SHP77 (cell line): Measurements from ENCODE around the gene RAI1.

Experiments used
- DNase-seq, 2 experiments: peaks; one replicate each; lab custom pipeline; 2025; lab: John Stamatoyannopoulos, UW

RAI1 gene

GRCh38 chr17:17718251-17718650 is 37.0 kb downstream of the RAI1 start:
- no peak for DNase-seq

DNA sequence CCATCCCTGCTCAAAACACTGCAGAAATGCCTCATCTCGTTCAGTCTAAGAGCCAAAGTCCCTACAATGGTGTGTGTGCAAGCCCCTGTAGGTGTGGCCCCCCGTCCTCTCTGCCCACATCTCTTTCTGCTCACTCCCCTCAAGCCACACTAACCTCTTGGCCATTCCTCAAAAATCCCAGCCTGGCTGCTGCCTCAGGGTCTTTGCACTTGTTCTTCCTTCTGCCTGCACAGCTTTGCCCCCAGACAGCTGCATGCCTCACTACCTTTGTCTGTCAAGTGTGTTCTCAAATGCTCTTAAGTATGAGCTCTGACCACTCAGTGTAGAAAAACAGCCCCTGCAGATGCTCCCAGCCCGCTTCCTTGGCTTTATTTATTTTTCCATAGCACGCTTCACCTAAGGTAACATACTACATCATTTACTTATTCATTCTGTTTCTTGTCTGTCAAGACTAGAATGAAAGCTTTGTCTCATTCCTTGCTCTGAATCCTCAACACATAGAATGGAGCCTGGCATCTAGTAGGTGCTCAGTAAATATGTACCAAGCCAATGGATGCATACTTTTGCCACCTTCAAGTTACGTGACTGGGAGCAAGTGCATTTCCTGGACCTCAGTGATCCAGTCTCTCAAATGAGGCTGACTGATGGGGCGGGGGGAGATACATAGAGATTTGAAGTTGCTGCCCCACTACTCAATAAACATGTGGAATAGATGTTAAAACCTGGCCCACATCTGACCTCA is 38.1 kb downstream of the RAI1 start:
- no peak for DNase-seq

DNA sequence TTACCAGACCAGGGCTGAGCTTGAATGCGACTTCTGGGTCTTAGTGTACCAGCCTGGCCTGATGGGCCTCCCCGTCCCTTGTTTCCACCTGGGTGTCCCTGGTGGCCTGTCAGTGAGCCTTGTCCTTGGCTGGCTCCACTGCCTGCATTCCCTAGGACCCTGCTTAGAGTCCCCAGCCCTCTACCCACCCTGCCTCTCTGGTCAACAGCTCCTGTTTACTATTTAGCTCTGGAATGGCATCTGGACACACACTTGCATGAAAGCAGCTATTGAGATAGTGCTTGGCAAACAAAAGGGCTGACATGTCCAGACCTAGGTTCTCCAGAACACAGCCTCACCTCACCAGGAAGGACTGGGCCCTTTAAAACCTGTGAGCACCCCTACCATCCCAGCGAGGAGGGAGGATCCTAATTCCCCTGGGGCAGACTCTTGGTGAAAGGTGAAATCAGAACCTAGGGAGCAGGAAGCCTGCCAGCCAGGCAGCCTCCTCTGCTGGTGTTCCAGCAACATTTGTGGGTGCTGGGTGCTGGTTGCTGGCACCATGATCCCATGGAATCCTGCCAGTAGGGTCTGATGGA is 38.8 kb downstream of the RAI1 start:
- DNase-seq, result no peak

DNA sequence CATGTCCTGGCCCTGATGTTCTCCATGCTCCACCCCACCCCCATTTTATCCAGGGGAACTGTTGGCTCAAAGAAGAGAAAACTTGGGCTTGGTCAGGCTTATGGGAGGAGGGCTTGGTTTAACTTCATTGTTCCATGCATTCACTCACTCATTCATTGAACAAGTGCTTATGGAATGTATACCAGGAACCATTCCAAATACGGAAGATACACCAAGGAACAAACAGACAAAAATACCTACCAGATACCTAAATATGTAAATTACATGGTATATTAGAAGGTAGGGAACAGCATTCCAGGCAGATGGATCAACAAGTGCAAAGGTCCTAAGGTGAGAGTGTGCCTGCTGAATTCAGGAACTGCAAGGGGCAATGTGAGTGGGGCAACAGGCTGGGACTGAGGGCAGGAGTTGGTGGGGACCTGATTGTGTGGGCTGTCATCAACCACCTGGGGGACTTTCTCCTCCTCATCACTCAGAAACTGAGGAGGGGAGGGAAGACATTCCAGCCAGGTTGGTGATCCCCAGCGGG is 39.9 kb downstream of the RAI1 start:
- DNase-seq, result no peak

DNA sequence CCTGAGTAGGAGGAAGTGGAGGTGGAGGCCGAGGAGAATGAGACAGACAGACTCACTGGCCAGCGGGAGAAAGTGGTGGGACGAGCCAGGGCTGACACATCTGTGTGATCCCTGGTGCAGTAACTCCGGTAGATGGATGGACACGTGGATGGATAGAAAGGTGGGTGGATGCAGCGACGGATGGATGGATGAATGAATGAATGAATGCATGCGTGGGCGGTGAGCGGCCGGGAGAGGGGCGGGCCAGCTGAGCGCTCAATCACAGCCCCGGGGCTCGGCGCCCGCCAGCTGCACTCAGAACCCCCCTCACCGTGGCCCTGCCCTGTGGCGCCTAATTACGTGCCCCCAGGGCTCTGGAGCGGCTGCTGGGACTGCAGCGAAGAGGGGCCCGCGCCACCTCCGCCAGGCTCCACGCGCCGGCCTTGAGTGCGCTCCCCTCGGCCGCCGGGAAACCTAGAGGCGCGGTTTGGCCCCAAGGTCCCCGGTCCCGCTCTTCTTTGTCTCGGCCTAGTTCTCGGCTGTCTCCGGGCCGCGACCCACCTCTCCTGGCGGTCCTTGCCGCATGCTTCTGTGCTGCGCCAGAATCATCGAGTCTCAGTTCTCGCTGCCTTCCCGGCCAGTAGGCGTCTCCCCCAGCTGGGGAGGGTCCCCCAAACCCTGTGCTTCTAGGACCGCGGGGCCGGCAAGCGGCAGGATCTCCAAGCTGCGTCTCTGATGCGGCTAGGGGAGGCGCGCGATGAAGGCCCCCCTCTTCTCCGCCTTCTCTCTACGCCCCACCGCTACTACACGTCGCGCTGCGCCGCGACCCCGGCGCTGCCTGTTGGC is 41.0 kb downstream of the RAI1 start:
- no peak for DNase-seq

GRCh38 chr17:17722906-17723353 is 41.7 kb downstream of the RAI1 start:
- DNase-seq, result no peak

GRCh38 chr17:17723354-17724261 is 42.4 kb downstream of the RAI1 start:
- no peak for DNase-seq

DNA sequence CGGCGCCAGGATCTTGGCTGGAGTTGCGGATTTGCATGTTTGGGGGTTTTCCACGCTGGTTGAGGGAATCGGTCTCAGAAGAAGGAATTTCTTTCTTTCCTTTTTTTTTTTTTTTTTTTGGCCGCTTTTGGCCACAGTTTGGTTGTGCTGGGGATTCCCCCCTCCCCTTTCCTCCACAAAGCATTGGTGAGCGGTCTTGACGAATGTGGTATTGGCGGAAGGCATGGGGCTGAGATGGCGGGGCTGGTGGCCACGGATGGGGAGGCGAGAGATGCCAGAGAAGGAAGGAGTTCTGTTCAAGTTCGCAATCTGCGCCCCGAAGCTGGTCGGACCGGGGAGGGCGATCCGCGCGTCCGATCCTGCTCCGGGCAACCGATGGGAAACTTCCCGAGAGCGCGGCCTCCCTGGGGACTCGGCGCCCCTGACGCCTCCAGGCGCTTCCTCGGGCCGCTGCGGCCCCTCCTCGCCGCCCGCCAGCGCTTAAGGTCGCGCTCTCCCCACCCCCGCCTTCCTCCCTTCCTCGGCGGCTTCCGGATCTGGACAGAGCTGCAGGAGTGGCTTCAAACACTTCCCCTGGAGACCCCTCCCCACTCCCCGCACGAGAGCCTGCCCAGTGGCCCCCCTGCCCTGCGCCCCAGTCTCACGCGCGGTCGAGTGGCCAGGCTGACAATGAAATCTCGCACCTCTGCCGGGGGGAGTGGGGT is 43.2 kb downstream of the RAI1 start:
- DNase-seq, result no peak

GRCh38 chr17:17725011-17725751 is 43.9 kb downstream of the RAI1 start:
- no peak for DNase-seq

DNA sequence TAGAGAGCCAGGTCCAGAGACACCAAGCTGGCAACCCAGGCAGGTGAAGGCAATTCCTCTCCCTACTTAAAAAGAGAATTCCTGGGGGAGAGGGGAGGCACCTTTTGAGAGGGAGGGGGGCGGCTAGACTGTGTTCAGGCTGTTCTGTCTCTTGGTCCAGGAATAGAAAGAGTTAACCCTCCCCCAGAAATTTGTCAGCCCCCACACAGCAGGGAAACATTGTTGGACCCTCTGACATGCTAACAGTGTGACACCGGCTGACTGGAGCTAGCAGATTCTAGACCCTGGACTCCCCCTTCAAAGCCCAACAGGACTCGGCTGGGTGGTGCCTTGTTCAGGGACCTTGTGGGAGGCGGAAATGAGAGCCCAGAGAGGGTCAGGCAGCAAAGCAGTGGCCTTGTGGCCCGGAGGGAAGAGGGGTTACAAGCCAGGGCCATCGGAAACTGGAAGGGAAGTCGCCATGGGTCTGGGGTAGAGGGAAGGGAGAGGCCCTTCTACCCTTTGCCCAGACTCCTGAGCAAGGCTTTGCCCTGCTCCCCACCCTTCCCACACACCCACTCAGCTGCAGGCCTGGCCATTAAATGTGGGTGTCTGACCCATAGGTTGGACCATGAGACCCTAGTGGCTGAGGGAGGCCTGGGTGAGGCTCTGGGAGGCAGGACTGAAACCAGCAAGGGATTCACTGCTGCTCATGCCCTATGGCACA is 44.6 kb downstream of the RAI1 start:
- no peak for DNase-seq

GRCh38 chr17:17726458-17727060 is 45.3 kb downstream of the RAI1 start:
- DNase-seq, result no peak

DNA sequence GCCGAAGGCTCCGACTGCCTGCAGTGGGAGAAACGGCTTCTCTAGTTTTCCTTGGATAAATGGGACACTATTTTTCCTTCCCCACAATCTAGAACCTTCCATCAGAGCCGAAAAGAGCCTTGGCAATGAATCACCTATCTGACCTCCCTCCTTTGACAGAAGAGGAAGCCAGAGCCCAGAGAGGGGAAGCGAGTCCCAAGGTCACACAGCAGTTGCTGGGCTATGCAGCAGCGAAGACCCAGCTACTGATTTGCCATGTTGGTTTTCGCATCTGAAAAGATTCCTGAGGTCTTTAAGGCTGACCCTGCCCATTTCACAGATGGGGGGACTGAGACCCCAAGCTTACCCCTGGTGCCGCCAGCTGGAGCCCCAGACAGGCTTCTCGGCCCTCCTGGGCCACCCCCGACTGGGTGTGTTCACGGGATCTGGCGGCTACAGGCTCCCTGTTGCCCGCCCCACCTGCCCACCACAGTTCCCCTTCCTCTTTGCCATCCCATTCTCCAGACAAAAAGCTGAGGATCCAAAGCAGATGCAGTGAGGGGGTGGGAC is 45.9 kb downstream of the RAI1 start:
- DNase-seq, result no peak

- no peak for DNase-seq
Observed at GRCh38 chr17:17728146-17728545, 46.9 kb downstream of the RAI1 start.

- no peak for DNase-seq
Observed at GRCh38 chr17:17728550-17729251, 47.4 kb downstream of the RAI1 start.

GRCh38 chr17:17729620-17730249 is 48.5 kb downstream of the RAI1 start:
- peak; percentile 62 to 64 for DNase-seq

DNA sequence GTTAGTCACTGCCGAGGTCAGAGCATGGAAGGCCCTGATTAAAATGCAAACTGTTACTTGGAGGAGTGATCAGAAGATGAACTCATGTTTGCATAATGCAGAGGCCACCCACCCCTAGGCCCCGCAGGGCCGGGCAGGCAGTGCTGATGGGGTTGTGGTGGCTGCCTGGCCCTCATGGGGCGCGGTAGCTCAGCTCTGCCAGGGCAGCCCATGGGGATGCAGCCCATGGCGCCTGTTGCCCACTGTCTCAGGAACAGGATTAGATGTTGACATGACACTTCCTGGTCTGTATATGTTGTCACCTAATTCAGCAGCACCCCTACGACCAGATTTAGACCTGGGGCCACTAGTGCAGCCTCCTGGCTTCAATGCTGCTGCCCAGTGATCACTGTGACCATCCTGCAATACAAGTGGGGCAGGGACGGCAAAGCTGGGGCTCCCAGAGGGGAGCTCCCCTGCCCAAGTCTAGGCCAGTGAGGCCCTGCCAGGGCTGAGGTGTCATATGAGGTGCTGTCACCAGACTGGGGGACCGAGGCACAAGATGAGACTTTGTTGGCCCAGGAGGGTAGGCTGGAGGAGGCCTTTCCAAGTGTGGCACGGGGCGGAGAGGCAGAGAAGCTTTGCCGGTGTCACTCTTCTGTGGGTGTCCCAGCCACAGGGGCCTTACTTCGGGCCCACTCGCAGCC is 49.1 kb downstream of the RAI1 start:
- no peak for DNase-seq

DNA sequence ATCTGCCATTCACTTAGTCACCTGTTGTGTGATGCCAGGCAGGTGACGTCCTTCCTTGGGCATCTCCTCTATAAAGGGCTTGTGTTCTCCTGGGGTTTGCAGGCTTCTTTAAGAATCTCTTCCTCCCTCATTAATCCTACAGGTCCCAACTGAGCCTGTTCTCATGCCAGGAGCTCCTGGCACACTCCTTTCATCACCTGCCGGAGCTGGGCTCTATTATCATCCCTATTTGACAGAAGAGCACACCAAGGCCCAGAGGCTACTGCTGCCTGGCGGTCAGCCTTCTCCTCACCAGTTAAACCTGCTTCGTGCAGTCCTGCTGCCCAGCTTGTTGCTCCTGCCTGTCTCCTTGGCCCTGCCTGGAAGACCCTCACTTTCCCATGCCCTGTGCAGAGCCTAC is 51.2 kb downstream of the RAI1 start:
- no peak for DNase-seq
